Thyroid gland (tissue), 4 donors: ENCODE measurements around the gene IFNGR1. TPM values are rescaled to one million over a fixed set of nuclear protein-coding genes. Genes with fewer than 3 reads are reported as not detected.

Source experiments
- DNase-seq, 2 donors: peaks; one replicate each; pipeline ENCODE4 v3.0.0-alpha.2; 2019
- H3K27ac ChIP-seq, 3 donors: fragments of 200-600 bp; sonication (generic); 1 replicate in 2 of 3; 2 replicates in 1 of 3; pipeline ENCODE4 v1.5.1; 2016 to 2019; ENCODE audit warnings: mild to moderate bottlenecking in 1 of 3, moderate library complexity in 1 of 3
- H3K27me3 ChIP-seq: fragments of 200-600 bp; sonication (generic); one replicate; pipeline ENCODE4 v1.5.1; 2019
- H3K36me3 ChIP-seq, 2 donors: fragments of 200-600 bp; sonication (generic); one replicate each; pipeline ENCODE4 v1.5.1; 2016 to 2019
- H3K4me1 ChIP-seq, 2 donors: fragments of 200-600 bp; sonication (generic); one replicate each; pipeline ENCODE4 v1.5.1; 2017 to 2019
- H3K4me3 ChIP-seq, 3 donors: fragments of 200-600 bp; sonication (generic); replicated peaks in 1 of 3; 1 replicate in 2 of 3; 2 replicates in 1 of 3; pipeline ENCODE4 v1.5.1; 2016; ENCODE audit warnings: mild to moderate bottlenecking in 1 of 3
- H3K9me3 ChIP-seq: fragments of 200-600 bp; sonication (generic); one replicate; pipeline ENCODE4 v1.5.1; 2017
- POLR2A ChIP-seq, 2 donors: fragments of 450-650 bp; IDR thresholded peaks; one replicate each; pipeline ENCODE4 v1.6.1; 2017; ENCODE audit warnings: antibody characterized with exemption in 2 of 2, mild to moderate bottlenecking in 2 of 2, moderate library complexity in 1 of 2
- WGBS, 2 donors: methylation state at CpG; one replicate each; pipeline ENCODE4 v1.1.5; 2017; 5-methylcytosine and 5-hydroxymethylcytosine counted together
- intact Hi-C: fragments of 100-400 bp; cut with DNase I; formaldehyde crosslinking; loops from one replicate; pipeline ENCODE4 v1.15.1; 2023
- total RNA-seq, 4 donors: library from RNA; depleted of rRNA; stranded (reverse); fragments of >200 nt; gene quantifications; one replicate each; pipeline ENCODE4 v1.2.3, GENCODE V29; 2016
- TF ChIP-seq, protein P1 (sequence below), 6 experiments: fragments of 200-600 bp in 3 of 6; fragments of 450-650 bp in 3 of 6; sonication (generic) in 3 of 6; IDR thresholded peaks; one replicate each; pipeline ENCODE4 v1.5.1; 2016 to 2019; ENCODE audit warnings: antibody characterized with exemption in 6 of 6, mild to moderate bottlenecking in 2 of 6, inconsistent platforms in 1 of 6, moderate library complexity in 1 of 6

IFNGR1 gene
- total RNA-seq, 4 donors from 2014 or later: 73.9 to 138 (median 113) TPM

DNA sequence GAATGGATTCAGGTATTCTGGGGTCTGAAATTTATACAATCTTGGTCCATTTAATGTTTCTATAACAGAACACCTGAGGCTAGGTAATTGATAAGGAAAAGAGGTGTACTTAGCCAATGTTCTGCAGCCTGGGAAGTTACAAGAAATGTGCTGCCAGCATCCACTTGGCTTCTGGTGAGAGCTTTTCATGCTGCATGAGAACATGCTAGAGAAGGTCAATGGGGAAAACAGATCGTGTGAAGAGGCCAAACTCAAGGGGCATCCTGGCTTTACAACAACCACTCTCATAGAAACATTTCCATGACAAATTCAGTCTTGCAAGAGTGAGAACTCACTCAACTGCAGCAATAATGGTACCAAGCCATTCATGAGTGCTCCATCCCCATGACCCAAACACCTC is 62.5 kb downstream of the IFNGR1 start:
- Histone ChIP-seq H3K36me3 (no peaks in the 10 kb centered on the region), H3K27me3 (no peaks in the 10 kb centered on the region), H3K9me3 (no peaks in the 10 kb centered on the region), H3K4me3 (no peak overlapping the region), H3K27ac (no peak overlapping the region), H3K4me1 (no peaks in the 10 kb centered on the region)
- TF ChIP-seq POLR2A (IDR thresholded peaks at IDR 0.05): no peak
- TF ChIP-seq, protein P1, sequence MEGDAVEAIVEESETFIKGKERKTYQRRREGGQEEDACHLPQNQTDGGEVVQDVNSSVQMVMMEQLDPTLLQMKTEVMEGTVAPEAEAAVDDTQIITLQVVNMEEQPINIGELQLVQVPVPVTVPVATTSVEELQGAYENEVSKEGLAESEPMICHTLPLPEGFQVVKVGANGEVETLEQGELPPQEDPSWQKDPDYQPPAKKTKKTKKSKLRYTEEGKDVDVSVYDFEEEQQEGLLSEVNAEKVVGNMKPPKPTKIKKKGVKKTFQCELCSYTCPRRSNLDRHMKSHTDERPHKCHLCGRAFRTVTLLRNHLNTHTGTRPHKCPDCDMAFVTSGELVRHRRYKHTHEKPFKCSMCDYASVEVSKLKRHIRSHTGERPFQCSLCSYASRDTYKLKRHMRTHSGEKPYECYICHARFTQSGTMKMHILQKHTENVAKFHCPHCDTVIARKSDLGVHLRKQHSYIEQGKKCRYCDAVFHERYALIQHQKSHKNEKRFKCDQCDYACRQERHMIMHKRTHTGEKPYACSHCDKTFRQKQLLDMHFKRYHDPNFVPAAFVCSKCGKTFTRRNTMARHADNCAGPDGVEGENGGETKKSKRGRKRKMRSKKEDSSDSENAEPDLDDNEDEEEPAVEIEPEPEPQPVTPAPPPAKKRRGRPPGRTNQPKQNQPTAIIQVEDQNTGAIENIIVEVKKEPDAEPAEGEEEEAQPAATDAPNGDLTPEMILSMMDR (IDR thresholded peaks at IDR 0.05): no peak
- 28 to 35% methylated on average over 1 of the region's 1 CpG for WGBS, 2 donors
- peak; percentile 3 to 23 for DNase-seq
- intact Hi-C loops: no loop called here

DNA sequence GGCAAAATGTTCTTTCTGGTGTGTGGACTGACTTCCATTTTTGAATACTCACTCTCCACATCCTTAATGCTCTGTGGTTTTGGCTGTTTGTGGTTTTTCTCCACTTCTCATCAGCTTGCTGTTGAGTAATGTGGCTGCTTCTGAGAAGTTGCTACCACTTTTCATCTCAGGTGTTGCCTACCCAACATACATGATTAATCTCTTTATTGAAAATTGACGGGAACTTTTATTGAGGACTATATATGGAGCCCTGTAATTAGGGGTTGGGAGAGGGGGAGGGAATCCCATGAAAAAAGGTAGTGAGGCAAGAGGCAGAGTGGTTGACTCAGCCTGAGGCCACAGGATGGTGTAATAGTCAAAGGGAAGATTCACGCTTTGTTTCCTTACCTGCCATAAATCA is 63.4 kb downstream of the IFNGR1 start:
- intact Hi-C loops: no loop called here
- no peaks in the 10 kb centered on the region for H3K9me3 ChIP-seq
- H3K4me3 ChIP-seq: no peak overlapping the region
- H3K36me3 ChIP-seq: no peaks in the 10 kb centered on the region
- no peaks in the 10 kb centered on the region for H3K4me1 ChIP-seq
- H3K27ac ChIP-seq: no peak overlapping the region
- TF ChIP-seq POLR2A (IDR thresholded peaks at IDR 0.05): no peak
- TF ChIP-seq, protein P1 (IDR thresholded peaks at IDR 0.05): no peak
- DNase-seq: no peak
- WGBS, 2 donors: 86 to 90% methylated on average over 2 of the region's 2 CpGs
- H3K27me3 ChIP-seq: no peaks in the 10 kb centered on the region

DNA sequence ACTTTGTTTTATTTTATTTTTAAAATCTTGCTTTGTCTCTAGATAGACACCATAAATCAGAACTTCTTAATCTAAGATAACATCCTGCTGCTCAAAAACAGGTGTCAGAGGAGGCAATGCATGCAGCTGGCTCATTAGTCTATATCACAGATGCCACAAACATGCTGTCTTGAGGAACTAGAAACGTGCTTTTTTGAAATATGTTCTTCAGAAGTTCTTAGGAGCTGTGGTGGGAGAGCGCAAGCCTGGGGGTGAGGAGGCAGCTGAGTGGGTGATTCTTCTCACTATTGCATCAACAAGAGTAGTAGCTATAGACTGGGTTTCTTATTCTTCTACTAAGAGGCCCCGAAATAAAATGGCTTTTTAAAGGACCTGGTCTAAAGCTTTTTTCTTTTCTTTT is 69.1 kb downstream of the IFNGR1 start:
- H3K4me1 ChIP-seq: no peaks in the 10 kb centered on the region
- no peak overlapping the region for H3K4me3 ChIP-seq
- 85 to 88% methylated on average over 3 of the region's 3 CpGs for WGBS, 2 donors
- intact Hi-C loops: no loop called here
- H3K27me3 ChIP-seq: no peaks in the 10 kb centered on the region
- H3K27ac ChIP-seq: no peak overlapping the region
- TF ChIP-seq, protein P1 (IDR thresholded peaks at IDR 0.05): no peak
- TF ChIP-seq POLR2A (IDR thresholded peaks at IDR 0.05): no peak
- no peak for DNase-seq
- no peaks in the 10 kb centered on the region for H3K9me3 ChIP-seq
- H3K36me3 ChIP-seq: no peaks in the 10 kb centered on the region

DNA sequence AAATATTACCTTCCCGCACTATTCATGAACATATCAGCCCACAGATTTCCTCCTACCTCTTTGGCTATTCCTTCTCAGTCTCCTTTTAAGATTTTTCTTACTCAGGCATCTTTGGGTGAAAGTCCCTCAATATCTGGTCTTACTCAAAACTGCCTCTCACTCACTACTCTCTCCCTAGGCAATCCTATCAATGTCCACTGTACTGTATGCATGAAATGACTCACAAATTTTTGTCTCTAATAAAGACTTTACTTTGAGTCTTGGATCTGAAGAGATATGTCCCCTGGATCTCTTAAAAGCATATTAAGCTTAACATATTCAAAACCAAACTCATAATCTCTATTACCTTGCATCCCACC is 70.2 kb downstream of the IFNGR1 start:
- 56 to 90% methylated on average over 1 of the region's 1 CpG for WGBS, 2 donors
- intact Hi-C loops: no loop called here
- H3K27ac ChIP-seq: no peak overlapping the region

DNA sequence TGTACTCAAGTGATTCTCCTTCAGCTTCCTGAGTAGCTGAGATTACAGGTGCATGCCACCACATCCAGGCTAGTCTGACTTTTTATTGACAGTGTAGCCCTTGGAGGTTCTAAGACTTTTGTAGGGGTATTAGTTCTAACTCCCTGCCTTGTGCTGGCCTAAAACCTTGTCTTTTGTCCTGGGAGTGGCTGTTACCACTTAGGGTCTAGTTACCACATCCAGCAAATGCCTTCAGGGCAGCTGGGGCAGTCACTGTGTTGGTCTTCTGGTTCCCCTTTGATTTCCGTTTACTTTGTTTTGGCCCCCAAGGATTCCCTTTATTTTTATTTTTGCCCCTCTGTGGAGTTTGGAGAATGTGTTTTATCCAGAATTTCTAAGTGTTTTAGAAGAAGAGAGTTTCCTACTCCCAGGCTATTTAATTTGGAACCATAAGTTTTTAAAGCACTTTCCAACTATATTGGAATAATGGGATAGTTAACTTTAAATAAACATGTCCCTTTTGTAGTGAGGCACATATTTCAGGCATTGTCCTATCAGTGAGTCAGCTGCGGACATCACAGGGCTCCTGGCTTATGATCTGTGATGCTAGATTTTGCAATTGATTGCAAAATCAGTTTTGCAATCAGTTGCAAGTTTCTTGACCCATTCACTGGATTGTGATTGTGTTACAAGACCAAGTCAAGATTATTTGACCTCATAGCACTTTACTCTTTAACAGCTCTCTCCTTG is 70.7 kb downstream of the IFNGR1 start:
- intact Hi-C loops: no loop called here
- Histone ChIP-seq H3K9me3 (no peaks in the 10 kb centered on the region), H3K4me3 (no peak overlapping the region), H3K36me3 (no peaks in the 10 kb centered on the region), H3K27ac (no peak overlapping the region), H3K27me3 (no peaks in the 10 kb centered on the region), H3K4me1 (no peaks in the 10 kb centered on the region)
- TF ChIP-seq, protein P1 (IDR thresholded peaks at IDR 0.05): no peak
- no peak for TF ChIP-seq POLR2A (IDR thresholded peaks at IDR 0.05)
- no peak for DNase-seq
- 86% methylated on average over 2 of the region's 2 CpGs for WGBS, 2 donors

More for the DNA sequence above, 70.2 kb downstream of the IFNGR1 start:
- Histone ChIP-seq H3K4me1 (no peaks in the 10 kb centered on the region), H3K36me3 (no peaks in the 10 kb centered on the region), H3K9me3 (no peaks in the 10 kb centered on the region), H3K4me3 (no peak overlapping the region), H3K27me3 (no peaks in the 10 kb centered on the region)
- DNase-seq: no peak
- TF ChIP-seq POLR2A (IDR thresholded peaks at IDR 0.05): no peak

Other genes starting within 250 kb of the IFNGR1 start
- gene IL20RA, start 174.4 kb downstream of the IFNGR1 start, total RNA-seq: 1 to 10 TPM in 3 of 4 donors, under 1 TPM in 1; 0.27 to 8.1 (median 2.6) TPM
- not detected for gene IL22RA2, start 45.7 kb downstream of the IFNGR1 start, total RNA-seq